Esophagus muscularis mucosa (tissue), 4 donors: ENCODE measurements around the gene FYB1. TPM values are rescaled to one million over a fixed set of nuclear protein-coding genes. Genes with fewer than 3 reads are reported as not detected.

Experiments
- DNase-seq: peaks from one replicate; pipeline ENCODE4 v3.0.0-alpha.2; 2017; ENCODE audit errors: extremely low spot score
- H3K27ac ChIP-seq, 4 donors: fragments of 200-600 bp; sonication (generic); replicated peaks in 1 of 4; 1 replicate in 3 of 4; 2 replicates in 1 of 4; pipeline ENCODE4 v1.5.1; 2016 to 2019; ENCODE audit warnings: mild to moderate bottlenecking in 1 of 4
- H3K27me3 ChIP-seq, 4 donors: fragments of 200-600 bp; sonication (generic); one replicate each; pipeline versions ENCODE4 v1.5.1 to v1.6.0; 2016 to 2019
- H3K36me3 ChIP-seq, 4 donors: fragments of 200-600 bp; sonication (generic); one replicate each; pipeline ENCODE4 v1.5.1; 2016 to 2019
- H3K4me1 ChIP-seq, 4 donors: fragments of 200-600 bp; sonication (generic); one replicate each; pipeline ENCODE4 v1.5.1; 2016 to 2019
- H3K4me3 ChIP-seq, 4 donors: fragments of 200-600 bp; sonication (generic); 1 replicate in 2 of 4; 2 replicates in 2 of 4; pipeline ENCODE4 v1.5.1; 2016 to 2019; ENCODE audit warnings: mild to moderate bottlenecking in 4 of 4, moderate library complexity in 1 of 4
- H3K9me3 ChIP-seq, 4 donors: fragments of 200-600 bp; sonication (generic); 1 replicate in 3 of 4; 2 replicates in 1 of 4; pipeline ENCODE4 v1.5.1; 2016 to 2019
- CTCF ChIP-seq, 3 experiments: fragments of 200-600 bp in 2 of 3; fragments of 450-650 bp in 1 of 3; sonication (generic) in 2 of 3; IDR thresholded peaks; one replicate each; pipeline ENCODE4 v1.5.1; 2017 to 2019; ENCODE audit warnings: antibody characterized with exemption in 3 of 3, mild to moderate bottlenecking in 2 of 3, moderate library complexity in 1 of 3
- EP300 ChIP-seq: sonication (generic); formaldehyde crosslinking; IDR thresholded peaks from one replicate; pipeline ENCODE4 v1.6.1; 2017; ENCODE audit warnings: antibody characterized with exemption
- POLR2A ChIP-seq: fragments of 450-650 bp; IDR thresholded peaks from one replicate; pipeline ENCODE4 v1.6.1; 2017; ENCODE audit warnings: antibody characterized with exemption, moderate library complexity, mild to moderate bottlenecking, low read depth
- POLR2AphosphoS5 ChIP-seq, 2 donors: sonication (generic); formaldehyde crosslinking; IDR thresholded peaks; one replicate each; pipeline ENCODE4 v1.6.1; 2017; ENCODE audit warnings: antibody characterized with exemption in 2 of 2
- WGBS: methylation state at CpG from one replicate; pipeline ENCODE4 v1.1.5; 2018; 5-methylcytosine and 5-hydroxymethylcytosine counted together
- intact Hi-C: fragments of 100-400 bp; cut with DNase I; formaldehyde crosslinking; loops from one replicate; pipeline ENCODE4 v1.15.1; 2023
- total RNA-seq, 4 donors: library from RNA; depleted of rRNA; stranded (reverse); fragments of >200 nt; gene quantifications; one replicate each; pipeline versions ENCODE4 v1.1.0 to v1.2.1, GENCODE V29; 2016

FYB1 gene
- total RNA-seq, 4 donors from 2014 or later = 3.2 to 12.9 (median 3.9) TPM

GRCh38 chr5:39253196-39253595, 33.8 kb upstream of the FYB1 start:
- Histone ChIP-seq H3K27me3 (no peaks in the 10 kb centered on the region), H3K4me3 (no peak overlapping the region), H3K36me3 (no peaks in the 10 kb centered on the region), H3K4me1 (no peaks in the 10 kb centered on the region), H3K27ac (no peak overlapping the region), H3K9me3 (no peaks in the 10 kb centered on the region)
- no peak for DNase-seq
- TF ChIP-seq EP300 (no peak), CTCF (IDR thresholded peaks at IDR 0.05) (no peak), POLR2AphosphoS5 (IDR thresholded peaks at IDR 0.05) (no peak), POLR2A (no peak)
- intact Hi-C loops = no loop called here

GRCh38 chr5:39249564-39250274, 30.4 kb upstream of the FYB1 start:
- WGBS = 94% methylated on average over 1 of the region's 1 CpG
- no peaks in the 10 kb centered on the region for H3K4me1 ChIP-seq
- intact Hi-C loops = no loop called here

GRCh38 chr5:39249069-39249468, 29.7 kb upstream of the FYB1 start:
- no peak for DNase-seq
- intact Hi-C loops = no loop called here
- Histone ChIP-seq H3K27me3 (no peaks in the 10 kb centered on the region), H3K36me3 (no peaks in the 10 kb centered on the region), H3K4me1 (no peaks in the 10 kb centered on the region), H3K27ac (no peak overlapping the region), H3K4me3 (no peak overlapping the region), H3K9me3 (no peaks in the 10 kb centered on the region)
- WGBS = no CpG with 5 or more reads among the region's 1 CpG
- TF ChIP-seq EP300 (no peak), CTCF (IDR thresholded peaks at IDR 0.05) (no peak), POLR2A (no peak), POLR2AphosphoS5 (IDR thresholded peaks at IDR 0.05) (no peak)

More at GRCh38 chr5:39249564-39250274, 30.4 kb upstream of the FYB1 start:
- DNase-seq = no peak
- no peak overlapping the region for H3K27ac ChIP-seq
- TF ChIP-seq POLR2AphosphoS5 (IDR thresholded peaks at IDR 0.05) = no peak
- TF ChIP-seq EP300 = no peak
- no peak for TF ChIP-seq POLR2A
- H3K4me3 ChIP-seq = no peak overlapping the region
- H3K27me3 ChIP-seq = no peaks in the 10 kb centered on the region
- no peaks in the 10 kb centered on the region for H3K9me3 ChIP-seq
- no peaks in the 10 kb centered on the region for H3K36me3 ChIP-seq

- TF ChIP-seq EP300 = no peak
- TF ChIP-seq POLR2AphosphoS5 (IDR thresholded peaks at IDR 0.05) = no peak
- TF ChIP-seq POLR2A = no peak
- TF ChIP-seq CTCF (IDR thresholded peaks at IDR 0.05) = no peak
- intact Hi-C loops = no loop called here
- H3K9me3 ChIP-seq = peaks cover 0 to 14% (median 13%) of the 10 kb centered on the region in 4 donors
- no peak for DNase-seq
- WGBS = 85% methylated on average over 1 of the region's 1 CpG
- no peaks in the 10 kb centered on the region for H3K4me1 ChIP-seq
- no peaks in the 10 kb centered on the region for H3K27me3 ChIP-seq
- H3K4me3 ChIP-seq = no peak overlapping the region
- no peaks in the 10 kb centered on the region for H3K36me3 ChIP-seq
- H3K27ac ChIP-seq = no peak overlapping the region
These were observed 21.4 kb upstream of the FYB1 start for GRCh38 chr5:39240750-39241149.

- no peak for DNase-seq
- H3K36me3 ChIP-seq = no peaks in the 10 kb centered on the region
- TF ChIP-seq CTCF (IDR thresholded peaks at IDR 0.05) (no peak), POLR2A (no peak), EP300 (no peak), POLR2AphosphoS5 (IDR thresholded peaks at IDR 0.05) (no peak)
- no peaks in the 10 kb centered on the region for H3K27me3 ChIP-seq
- peaks cover 0 to 14% (median 13%) of the 10 kb centered on the region in 4 donors for H3K9me3 ChIP-seq
- no peak overlapping the region for H3K4me3 ChIP-seq
- 56% methylated on average over 3 of the region's 3 CpGs for WGBS
- H3K27ac ChIP-seq = no peak overlapping the region
- no peaks in the 10 kb centered on the region for H3K4me1 ChIP-seq
- intact Hi-C loops = no loop called here
These were observed 19.2 kb upstream of the FYB1 start for GRCh38 chr5:39238366-39239105.
